HEK293 (cell line): ENCODE data around the gene FAM83C.

Experiments
- ATF2 ChIP-seq: fragments of 450-650 bp; formaldehyde crosslinking; IDR thresholded peaks from 2 replicates; pipeline ENCODE4 v1.5.1; 2016; ENCODE audit warnings: missing biosample characterization, missing genetic modification characterization, low read depth
- HIC1 ChIP-seq: fragments of 450-650 bp; formaldehyde crosslinking; IDR thresholded peaks from 2 replicates; pipeline ENCODE4 v1.5.1; 2016; ENCODE audit warnings: missing biosample characterization, missing genetic modification characterization
- KLF10 ChIP-seq: fragments of 450-650 bp; IDR thresholded peaks from 2 replicates; pipeline ENCODE4 v1.5.1; 2018; ENCODE audit warnings: missing biosample characterization, mild to moderate bottlenecking, missing genetic modification characterization
- MZF1 ChIP-seq: fragments of 450-650 bp; formaldehyde crosslinking; IDR thresholded peaks from 2 replicates; pipeline ENCODE4 v1.5.1; 2017; ENCODE audit warnings: missing biosample characterization, missing genetic modification characterization, borderline replicate concordance
- OVOL3 ChIP-seq: fragments of 450-650 bp; formaldehyde crosslinking; IDR thresholded peaks from 2 replicates; pipeline ENCODE4 v1.5.1; 2016; ENCODE audit warnings: missing biosample characterization, missing genetic modification characterization
- PRDM2 ChIP-seq: fragments of 450-650 bp; formaldehyde crosslinking; IDR thresholded peaks from 2 replicates; pipeline ENCODE4 v1.5.1; 2016; ENCODE audit warnings: missing biosample characterization, missing genetic modification characterization, borderline replicate concordance
- REPIN1 ChIP-seq: fragments of 450-650 bp; formaldehyde crosslinking; IDR thresholded peaks from 2 replicates; pipeline ENCODE4 v1.5.1; 2017; ENCODE audit warnings: missing biosample characterization, missing genetic modification characterization, low read depth
- TSHZ1 ChIP-seq: fragments of 450-650 bp; formaldehyde crosslinking; IDR thresholded peaks from 2 replicates; pipeline ENCODE4 v1.5.1; 2016; ENCODE audit warnings: missing biosample characterization, missing genetic modification characterization, borderline replicate concordance
- ZBTB10 ChIP-seq: fragments of 450-650 bp; formaldehyde crosslinking; IDR thresholded peaks from 2 replicates; pipeline ENCODE4 v1.5.1; 2016; ENCODE audit warnings: missing biosample characterization, missing genetic modification characterization
- ZEB2 ChIP-seq: fragments of 450-650 bp; formaldehyde crosslinking; IDR thresholded peaks from 2 replicates; pipeline ENCODE4 v1.5.1; 2016; ENCODE audit warnings: missing biosample characterization, missing genetic modification characterization
- ZNF121 ChIP-seq: fragments of 450-650 bp; formaldehyde crosslinking; IDR thresholded peaks from 2 replicates; pipeline ENCODE4 v1.5.1; 2016; ENCODE audit warnings: missing biosample characterization, missing genetic modification characterization
- ZNF175 ChIP-seq: fragments of 450-650 bp; formaldehyde crosslinking; IDR thresholded peaks from 2 replicates; pipeline ENCODE4 v1.5.1; 2016; ENCODE audit warnings: missing biosample characterization, missing genetic modification characterization
- ZNF248 ChIP-seq: fragments of 450-650 bp; formaldehyde crosslinking; IDR thresholded peaks from 2 replicates; pipeline ENCODE4 v1.5.1; 2017; ENCODE audit warnings: missing biosample characterization, missing genetic modification characterization
- ZNF280D ChIP-seq: fragments of 450-650 bp; formaldehyde crosslinking; IDR thresholded peaks from 2 replicates; pipeline ENCODE4 v1.5.1; 2016; ENCODE audit warnings: missing biosample characterization, missing genetic modification characterization
- ZNF341 ChIP-seq: fragments of 450-650 bp; formaldehyde crosslinking; IDR thresholded peaks from 2 replicates; pipeline ENCODE4; 2016; ENCODE audit warnings: low read depth, missing biosample characterization, missing genetic modification characterization
- ZNF514 ChIP-seq: fragments of 450-650 bp; formaldehyde crosslinking; IDR thresholded peaks from 2 replicates; pipeline ENCODE4 v1.5.1; 2016; ENCODE audit warnings: missing biosample characterization, missing genetic modification characterization
- ZNF560 ChIP-seq: fragments of 450-650 bp; formaldehyde crosslinking; IDR thresholded peaks from 2 replicates; pipeline ENCODE4 v1.5.1; 2017; ENCODE audit warnings: missing biosample characterization, missing genetic modification characterization, borderline replicate concordance
- ZNF610 ChIP-seq: fragments of 450-650 bp; formaldehyde crosslinking; IDR thresholded peaks from 2 replicates; pipeline ENCODE4 v1.5.1; 2016; ENCODE audit warnings: missing biosample characterization, missing genetic modification characterization, borderline replicate concordance
- ZNF658 ChIP-seq: fragments of 450-650 bp; formaldehyde crosslinking; IDR thresholded peaks from 2 replicates; pipeline ENCODE4; 2016; ENCODE audit warnings: missing biosample characterization, missing genetic modification characterization
- ZNF843 ChIP-seq: fragments of 450-650 bp; formaldehyde crosslinking; IDR thresholded peaks from 2 replicates; pipeline ENCODE4 v1.5.1; 2016; ENCODE audit warnings: missing biosample characterization, missing genetic modification characterization

FAM83C gene

GRCh38 chr20:35318502-35319157 lies 26.4 kb upstream of the FAM83C start (continued):
- TF ChIP-seq ZNF280D (tag by site-specific recombination) (no peak), ZNF341 (no peak), ZNF843 (no peak), ZNF248 (tag by site-specific recombination) (no peak), PRDM2 (tag by site-specific recombination) (no peak), ZEB2 (tag by site-specific recombination) (peak; percentile 68), TSHZ1 (peak; percentile 69; the same call in 1 of the 2 replicates), KLF10 (tag by site-specific recombination) (peak; percentile 7; the same call in 1 of the 2 replicates), ATF2 (tag by site-specific recombination) (peak; percentile 20), MZF1 (no peak), HIC1 (tag by site-specific recombination) (0 out of 2 replicates have a peak, but pooled peaks have one; percentile 16), ZNF121 (tag by site-specific recombination) (no peak), ZNF175 (tag by site-specific recombination) (no peak), ZNF514 (tag by site-specific recombination) (no peak), ZBTB10 (tag by site-specific recombination) (no peak), OVOL3 (tag by site-specific recombination) (no peak), REPIN1 (tag by site-specific recombination) (no peak), ZNF610 (no peak), ZNF560 (tag by site-specific recombination) (no peak), ZNF658 (tag by site-specific recombination) (no peak)
